DOHH2 (cell line): ENCODE data around the gene TAPBP.

ENCODE experiments used
- H3F3A ChIP-seq: fragments of 200-600 bp; sonication (generic), shearing (Covaris generic); 2 replicates; pipeline ENCODE4 v1.6.0; 2016; ENCODE audit warnings: antibody characterized with exemption, mild to moderate bottlenecking; ENCODE audit not compliant: control insufficient read depth, insufficient read depth
- H3K27ac ChIP-seq: fragments of 200-600 bp; sonication (generic); 2 replicates; pipeline ENCODE4 v1.5.1; 2014; ENCODE audit warnings: low read depth, mild to moderate bottlenecking, low read length, moderate library complexity
- H3K27me3 ChIP-seq: fragments of 200-600 bp; sonication (generic); 2 replicates; pipeline ENCODE4 v1.6.1; 2014; ENCODE audit warnings: mild to moderate bottlenecking, low read length, mixed read lengths; ENCODE audit not compliant: control insufficient read depth
- H3K36me3 ChIP-seq: fragments of 200-600 bp; sonication (generic); 2 replicates; pipeline ENCODE4 v1.6.1; 2014; ENCODE audit warnings: mild to moderate bottlenecking, low read length, moderate library complexity, mixed read lengths; ENCODE audit not compliant: control insufficient read depth
- H3K4me1 ChIP-seq: fragments of 200-600 bp; sonication (generic); 2 replicates; pipeline ENCODE4 v1.6.1; 2014; ENCODE audit warnings: mild to moderate bottlenecking, low read length, mixed read lengths; ENCODE audit not compliant: control insufficient read depth
- H3K4me2 ChIP-seq: fragments of 200-600 bp; sonication (generic); 2 replicates; pipeline ENCODE4 v1.6.0; 2014; ENCODE audit warnings: mild to moderate bottlenecking, low read length, moderate library complexity
- H3K4me3 ChIP-seq: fragments of 200-600 bp; sonication (generic); 2 replicates; pipeline ENCODE4 v1.5.1; 2014; ENCODE audit warnings: mild to moderate bottlenecking, low read length, mixed read lengths
- H3K79me2 ChIP-seq: fragments of 200-600 bp; sonication (generic); 2 replicates; pipeline ENCODE4 v1.6.1; 2014; ENCODE audit warnings: mild to moderate bottlenecking, low read length, mixed read lengths; ENCODE audit not compliant: control insufficient read depth
- H3K9me2 ChIP-seq: fragments of 200-600 bp; sonication (generic); replicated peaks from 2 replicates; pipeline ENCODE4 v1.6.1; 2014; ENCODE audit warnings: mild to moderate bottlenecking, low read length, mixed read lengths; ENCODE audit not compliant: control insufficient read depth
- H3K9me3 ChIP-seq: fragments of 200-600 bp; sonication (generic); 2 replicates; pipeline ENCODE4 v1.6.1; 2014; ENCODE audit warnings: antibody characterized with exemption, low read length, mixed read lengths; ENCODE audit not compliant: control insufficient read depth, insufficient read depth
- H4K20me1 ChIP-seq: fragments of 200-600 bp; sonication (generic); 2 replicates; pipeline ENCODE4 v1.6.0; 2014; ENCODE audit warnings: low read depth, mild to moderate bottlenecking, antibody characterized with exemption, low read length, moderate library complexity; ENCODE audit not compliant: control insufficient read depth, insufficient read depth
- EZH2phosphoT487 ChIP-seq: fragments of 200-600 bp; sonication (generic); IDR thresholded peaks from 2 replicates; pipeline ENCODE4 v1.6.1; 2017; ENCODE audit warnings: borderline replicate concordance, mild to moderate bottlenecking, antibody characterized with exemption, low read length, moderate library complexity, mixed read lengths
- TF ChIP-seq, protein P1 (sequence below): fragments of 200-600 bp; sonication (generic); IDR thresholded peaks from one replicate; pipeline ENCODE4 v1.5.1; 2014; ENCODE audit warnings: antibody characterized with exemption, mild to moderate bottlenecking, low read depth, low read length; ENCODE audit not compliant: poor library complexity, severe bottlenecking

The TAPBP gene

DNA sequence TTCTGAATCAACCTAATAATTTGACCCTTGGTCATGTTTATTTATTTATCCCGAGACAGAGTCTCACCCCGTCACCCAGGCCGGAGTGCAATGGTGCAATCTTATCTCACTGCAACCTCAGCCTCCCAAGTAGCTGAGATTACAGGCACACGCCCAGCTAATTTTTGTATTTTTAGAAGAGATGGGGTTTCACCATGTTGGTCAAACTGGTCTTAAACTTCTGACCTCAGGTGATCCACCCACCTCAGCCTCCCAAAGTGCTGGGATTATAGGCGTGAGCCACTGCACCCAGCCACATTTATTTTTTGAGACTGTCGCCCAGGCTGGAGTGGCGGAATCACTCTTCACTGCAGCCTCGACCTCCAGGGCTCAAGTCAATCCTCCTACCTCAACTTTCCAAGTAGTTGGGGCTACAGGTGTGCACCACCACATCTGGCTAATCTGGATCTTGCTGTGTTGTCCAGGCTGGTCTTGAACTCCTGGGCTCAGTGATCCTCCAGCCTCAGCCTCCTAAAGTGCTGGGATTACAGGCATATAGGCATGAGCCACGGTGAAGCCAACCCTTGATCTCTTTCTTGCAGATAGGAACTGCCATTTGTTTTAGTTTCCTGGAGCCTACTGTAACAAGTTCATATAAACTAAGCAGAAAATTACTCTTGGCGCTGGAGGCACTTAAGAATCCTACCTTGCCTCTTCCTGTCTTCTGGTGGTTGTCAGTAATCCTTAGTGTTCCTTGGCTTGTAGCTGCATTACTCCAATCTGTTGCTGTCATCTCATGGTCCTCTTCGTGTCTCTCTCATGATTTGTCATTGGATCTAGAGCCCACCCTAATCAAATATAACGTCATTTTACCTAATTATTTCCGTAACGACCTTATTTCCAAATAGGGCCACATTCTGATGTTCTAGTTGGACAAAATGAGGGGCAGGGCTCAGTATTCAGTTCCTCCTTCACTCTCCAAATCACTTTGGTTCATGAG, 39.7 kb downstream of the TAPBP start:
- TF ChIP-seq, protein P1, sequence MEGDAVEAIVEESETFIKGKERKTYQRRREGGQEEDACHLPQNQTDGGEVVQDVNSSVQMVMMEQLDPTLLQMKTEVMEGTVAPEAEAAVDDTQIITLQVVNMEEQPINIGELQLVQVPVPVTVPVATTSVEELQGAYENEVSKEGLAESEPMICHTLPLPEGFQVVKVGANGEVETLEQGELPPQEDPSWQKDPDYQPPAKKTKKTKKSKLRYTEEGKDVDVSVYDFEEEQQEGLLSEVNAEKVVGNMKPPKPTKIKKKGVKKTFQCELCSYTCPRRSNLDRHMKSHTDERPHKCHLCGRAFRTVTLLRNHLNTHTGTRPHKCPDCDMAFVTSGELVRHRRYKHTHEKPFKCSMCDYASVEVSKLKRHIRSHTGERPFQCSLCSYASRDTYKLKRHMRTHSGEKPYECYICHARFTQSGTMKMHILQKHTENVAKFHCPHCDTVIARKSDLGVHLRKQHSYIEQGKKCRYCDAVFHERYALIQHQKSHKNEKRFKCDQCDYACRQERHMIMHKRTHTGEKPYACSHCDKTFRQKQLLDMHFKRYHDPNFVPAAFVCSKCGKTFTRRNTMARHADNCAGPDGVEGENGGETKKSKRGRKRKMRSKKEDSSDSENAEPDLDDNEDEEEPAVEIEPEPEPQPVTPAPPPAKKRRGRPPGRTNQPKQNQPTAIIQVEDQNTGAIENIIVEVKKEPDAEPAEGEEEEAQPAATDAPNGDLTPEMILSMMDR: no peak
- no peak for TF ChIP-seq EZH2phosphoT487
- Histone ChIP-seq H3F3A (peaks cover 66% of the 10 kb centered on the region), H3K4me3 (peak overlapping the region; percentile 93), H3K9me2 (no peaks in the 10 kb centered on the region), H3K36me3 (peaks cover 82% of the 10 kb centered on the region), H3K27me3 (no peaks in the 10 kb centered on the region), H3K9me3 (no peaks in the 10 kb centered on the region), H3K79me2 (peaks cover 66% of the 10 kb centered on the region), H4K20me1 (peaks cover 25% of the 10 kb centered on the region), H3K4me2 (peak overlapping the region; percentile 99), H3K4me1 (peaks cover 62% of the 10 kb centered on the region), H3K27ac (peak overlapping the region; percentile 80)

DNA sequence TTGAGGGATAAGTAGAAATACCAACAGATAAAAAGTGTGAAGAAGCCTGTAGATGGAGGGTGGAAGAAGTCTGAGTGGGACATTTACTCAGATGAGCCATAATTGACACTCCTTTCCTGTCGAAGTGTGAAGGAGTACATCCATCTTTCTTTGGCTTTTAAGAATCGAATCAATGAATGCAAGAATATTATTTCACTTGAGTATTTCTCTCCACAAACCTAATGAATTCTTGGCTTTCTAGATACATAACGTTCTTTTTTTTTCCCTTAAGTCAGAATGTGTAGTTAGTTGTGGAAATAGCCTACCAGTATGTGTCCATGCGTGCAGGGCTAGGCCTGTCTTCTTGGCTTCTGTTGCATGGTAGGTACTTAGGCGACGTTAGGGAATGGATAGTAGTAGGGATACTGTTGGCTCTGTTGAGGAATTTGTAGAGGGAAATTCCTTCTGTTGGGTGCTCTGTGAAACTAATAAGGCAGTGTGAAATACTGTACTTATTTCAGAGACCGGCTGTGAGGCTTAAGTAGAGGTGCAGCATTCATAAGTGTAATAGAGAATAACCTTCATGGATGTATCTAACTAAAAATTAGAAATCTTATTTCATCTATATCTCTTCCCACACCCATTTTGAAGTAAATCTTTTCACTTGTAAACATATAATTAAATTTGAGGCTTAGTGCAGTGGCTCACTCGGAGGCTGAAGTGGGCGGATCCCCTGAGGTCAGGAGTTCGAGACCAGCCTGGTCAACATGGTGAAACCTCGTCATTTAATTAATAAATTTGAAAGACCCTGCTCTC, 40.6 kb downstream of the TAPBP start:
- Histone ChIP-seq H3K79me2 (peaks cover 67% of the 10 kb centered on the region), H3K4me1 (peaks cover 58% of the 10 kb centered on the region), H3K27me3 (no peaks in the 10 kb centered on the region), H3K27ac (peak overlapping the region; percentile 80), H3K4me2 (peak overlapping the region; percentile 99), H3K9me3 (no peaks in the 10 kb centered on the region), H3K4me3 (peak overlapping the region; percentile 93), H3F3A (peaks cover 61% of the 10 kb centered on the region), H3K9me2 (no peaks in the 10 kb centered on the region), H4K20me1 (peaks cover 25% of the 10 kb centered on the region), H3K36me3 (peaks cover 82% of the 10 kb centered on the region)
- TF ChIP-seq, protein P1: no peak
- TF ChIP-seq EZH2phosphoT487: no peak

DNA sequence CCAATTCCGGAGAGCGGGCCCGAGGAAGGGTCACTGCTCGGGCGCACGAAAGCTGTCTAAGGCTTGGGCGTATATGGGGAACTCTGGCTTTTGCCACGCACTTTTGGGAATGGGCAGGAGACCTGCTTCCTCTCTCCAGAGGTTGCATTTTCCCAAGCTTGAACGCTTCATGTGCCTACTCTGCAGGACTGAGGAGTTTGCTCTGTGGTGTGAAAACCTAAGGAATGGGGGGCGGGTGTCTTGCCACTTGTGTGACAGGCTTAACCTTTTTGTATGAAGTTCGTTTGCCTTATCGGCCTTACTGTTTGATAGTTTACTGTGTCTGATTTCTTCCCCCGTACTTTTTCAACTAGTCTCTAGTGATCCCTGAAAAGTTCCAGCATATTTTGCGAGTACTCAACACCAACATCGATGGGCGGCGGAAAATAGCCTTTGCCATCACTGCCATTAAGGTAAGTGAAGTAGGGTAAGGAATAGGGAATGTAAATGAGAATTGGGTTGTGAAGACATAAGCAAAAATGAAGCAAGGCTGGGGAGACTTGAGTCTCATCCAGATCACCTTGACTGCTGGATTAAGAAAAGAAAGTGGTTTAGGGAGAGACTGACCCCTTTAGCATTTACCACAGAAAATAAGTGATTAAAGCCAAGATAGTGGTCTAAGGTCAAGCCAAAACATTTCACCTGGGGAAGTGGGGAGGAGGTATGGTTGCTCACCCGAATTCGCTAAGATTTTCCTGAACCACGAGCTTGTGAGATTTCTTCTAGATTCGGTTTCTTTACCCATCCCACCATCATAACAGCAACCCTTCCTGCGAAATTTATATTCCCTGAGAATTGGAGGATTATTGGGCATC, 41.4 kb downstream of the TAPBP start:
- peaks cover 82% of the 10 kb centered on the region for H3K36me3 ChIP-seq
- peaks cover 67% of the 10 kb centered on the region for H3K79me2 ChIP-seq
- peak overlapping the region; percentile 99 for H3K4me2 ChIP-seq
- peaks cover 53% of the 10 kb centered on the region for H3F3A ChIP-seq
- H3K9me2 ChIP-seq: no peaks in the 10 kb centered on the region
- no peak for TF ChIP-seq EZH2phosphoT487
- TF ChIP-seq, protein P1: no peak
- H3K27ac ChIP-seq: peak overlapping the region; percentile 80
- H4K20me1 ChIP-seq: peaks cover 25% of the 10 kb centered on the region
- H3K9me3 ChIP-seq: no peaks in the 10 kb centered on the region
- no peaks in the 10 kb centered on the region for H3K27me3 ChIP-seq
- peaks cover 50% of the 10 kb centered on the region for H3K4me1 ChIP-seq
- H3K4me3 ChIP-seq: peak overlapping the region; percentile 93
